NCI-H1417 (cell line): ENCODE data around the gene CCDC127.
"Not testable (repeated sequence)": the region's sequence is repeated elsewhere in the genome, so short reads cannot be mapped to it uniquely, and the experiment has no call there.

ENCODE experiments used
- DNase-seq, 3 experiments: peaks; one replicate each; lab custom pipeline; 2025; lab: John Stamatoyannopoulos, UW

The CCDC127 gene

GRCh38 chr5:173392-174290 is 44.3 kb downstream of the CCDC127 start:
- no peak for DNase-seq

GRCh38 chr5:172841-173251 is 45.1 kb downstream of the CCDC127 start:
- no peak for DNase-seq

GRCh38 chr5:172421-172820 is 45.5 kb downstream of the CCDC127 start:
- DNase-seq, result no peak

- no peak for DNase-seq
Measured at GRCh38 chr5:171801-172331, 46.1 kb downstream of the CCDC127 start.

- DNase-seq, result no peak
Measured at GRCh38 chr5:170971-171800, 46.8 kb downstream of the CCDC127 start.

- no peak for DNase-seq
Measured at GRCh38 chr5:169728-170094, 48.2 kb downstream of the CCDC127 start.

- DNase-seq, result no peak
Measured at GRCh38 chr5:169071-169727, 48.8 kb downstream of the CCDC127 start.

- no peak for DNase-seq
Measured at GRCh38 chr5:167982-168660, 49.8 kb downstream of the CCDC127 start.

GRCh38 chr5:167511-167910 is 50.4 kb downstream of the CCDC127 start:
- DNase-seq, result no peak

GRCh38 chr5:166441-167372 is 51.2 kb downstream of the CCDC127 start:
- DNase-seq, result no peak

GRCh38 chr5:164783-165182 is 53.2 kb downstream of the CCDC127 start:
- DNase-seq, result not testable (repeated sequence)

GRCh38 chr5:164244-164643 is 53.7 kb downstream of the CCDC127 start:
- DNase-seq, result no peak

- DNase-seq, result no peak
Measured at GRCh38 chr5:163841-164240, 54.1 kb downstream of the CCDC127 start.

GRCh38 chr5:163338-163620 is 54.7 kb downstream of the CCDC127 start:
- DNase-seq, result no peak

- no peak for DNase-seq
Measured at GRCh38 chr5:162565-163337, 55.2 kb downstream of the CCDC127 start.

- DNase-seq, result no peak
Measured at GRCh38 chr5:162190-162564, 55.8 kb downstream of the CCDC127 start.

GRCh38 chr5:161803-162110 is 56.2 kb downstream of the CCDC127 start:
- DNase-seq, result no peak

GRCh38 chr5:160921-161802 is 56.8 kb downstream of the CCDC127 start:
- no peak for DNase-seq

- DNase-seq, result no peak
Measured at GRCh38 chr5:160173-160510, 57.8 kb downstream of the CCDC127 start.
